MCF 10A (cell line): ENCODE results near the gene CYFIP1. TPM values are rescaled to one million over a fixed set of nuclear protein-coding genes. Genes with fewer than 3 reads are reported as not detected.

Experiments used
- BruUV-seq: library from RNA; stranded (reverse); fragments of 400-500 nt; replicated peaks from 2 replicates; lab custom pipeline; 2021; lab: Mats Ljungman, UMichigan
- CTCF ChIA-PET: fragments of 300-600 bp; sonication (Branson Sonifier 250); formaldehyde crosslinking; extraction: SDS; loops from one replicate; lab custom pipeline; 2021; ENCODE audit warnings: antibody characterized with exemption, inconsistent platforms; lab: Yijun Ruan, JAX
- POLR2A ChIA-PET: fragments of 300-600, 350-650 bp; sonication (Branson Sonifier 250); formaldehyde crosslinking; extraction: SDS; loops from one replicate; lab custom pipeline; 2020; ENCODE audit warnings: antibody characterized with exemption, inconsistent platforms; lab: Yijun Ruan, JAX
- DNase-seq: peaks from one replicate; pipeline ENCODE4 v3.0.0-alpha.2; 2018; ENCODE audit not compliant: unreplicated experiment
- H3K27ac Mint-ChIP-seq: one replicate; pipeline ENCODE4 v1.8.0; 2022; ENCODE audit warnings: mild to moderate bottlenecking, low read depth, mixed read lengths; ENCODE audit not compliant: unreplicated experiment
- H3K27me3 Mint-ChIP-seq: one replicate; pipeline ENCODE4 v1.8.0; 2022; ENCODE audit warnings: mixed read lengths; ENCODE audit not compliant: insufficient read depth, unreplicated experiment
- H3K36me3 Mint-ChIP-seq: one replicate; pipeline ENCODE4 v1.8.0; 2022; ENCODE audit warnings: mild to moderate bottlenecking, moderate library complexity, mixed read lengths; ENCODE audit not compliant: insufficient read depth, unreplicated experiment
- H3K4me1 Mint-ChIP-seq: one replicate; pipeline ENCODE4 v1.8.0; 2022; ENCODE audit warnings: mixed read lengths; ENCODE audit not compliant: insufficient read depth, unreplicated experiment
- H3K4me3 Mint-ChIP-seq: one replicate; pipeline ENCODE4 v1.8.0; 2022; ENCODE audit warnings: mild to moderate bottlenecking, moderate library complexity, mixed read lengths; ENCODE audit not compliant: unreplicated experiment
- H3K9me3 Mint-ChIP-seq: one replicate; pipeline ENCODE4 v1.8.0; 2022; ENCODE audit warnings: mixed read lengths; ENCODE audit not compliant: unreplicated experiment
- intact Hi-C: fragments of 100-400 bp; cut with micrococcal nuclease; formaldehyde crosslinking; loops from 2 replicates; pipeline ENCODE4 v1.14.1; 2022
- total RNA-seq: library from RNA; stranded (reverse); gene quantifications from 2 replicates; pipeline ENCODE4 v1.2.3, GENCODE V29; 2022
- TF ChIP-seq, protein P1 (sequence below): fragments of 200-600 bp; IDR thresholded peaks from one replicate; pipeline ENCODE4 v1.8.0; 2022; ENCODE audit warnings: antibody characterized with exemption, mild to moderate bottlenecking; ENCODE audit not compliant: unreplicated experiment

The CYFIP1 gene
- total RNA-seq, 1 experiment from 2014 or later, result 99.1 TPM

DNA sequence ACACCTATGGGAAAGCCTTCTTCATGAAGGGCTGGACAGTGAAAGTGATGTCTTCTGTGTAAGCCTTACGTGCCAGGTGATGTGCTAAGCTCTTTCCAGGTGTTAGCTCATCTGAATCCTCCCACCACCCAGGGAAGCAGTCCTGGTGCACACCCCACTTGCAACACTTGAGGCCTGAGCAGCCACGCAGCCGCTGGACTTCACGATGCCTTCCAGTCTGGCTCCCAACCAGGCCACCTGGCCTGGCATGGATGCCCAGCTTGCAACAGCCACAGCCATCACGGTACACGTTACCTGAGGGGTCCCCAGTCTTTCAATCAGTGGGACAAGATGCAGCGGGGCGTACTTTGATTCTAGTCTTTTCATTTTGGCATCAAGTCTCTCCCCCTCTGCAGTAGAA, 105.9 kb downstream of the CYFIP1 start:
- BruUV-seq, result no TSS peak
- H3K27me3 Mint-ChIP-seq, result no peaks in the 10 kb centered on the region

DNA sequence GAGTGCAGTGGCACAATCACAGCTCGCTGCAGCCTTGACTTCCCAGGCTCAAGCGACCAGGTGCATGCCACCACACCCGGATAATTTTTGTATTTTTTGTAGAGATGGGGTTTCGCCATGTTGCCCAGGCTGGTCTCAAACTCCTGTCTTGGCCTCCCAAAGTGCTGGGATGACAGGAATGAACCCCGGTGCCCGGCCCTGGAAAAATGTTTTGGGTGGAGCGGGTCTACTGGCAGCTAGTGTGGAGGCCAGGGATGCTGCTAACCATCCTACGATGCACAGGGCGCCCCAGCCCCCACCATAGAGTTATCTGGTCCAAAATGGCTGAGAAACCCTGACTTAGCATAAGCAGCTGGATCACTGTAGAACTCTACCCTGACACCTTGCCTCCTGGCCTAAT, 106.3 kb downstream of the CYFIP1 start:
- DNase-seq, result no peak
- TF ChIP-seq, protein P1, sequence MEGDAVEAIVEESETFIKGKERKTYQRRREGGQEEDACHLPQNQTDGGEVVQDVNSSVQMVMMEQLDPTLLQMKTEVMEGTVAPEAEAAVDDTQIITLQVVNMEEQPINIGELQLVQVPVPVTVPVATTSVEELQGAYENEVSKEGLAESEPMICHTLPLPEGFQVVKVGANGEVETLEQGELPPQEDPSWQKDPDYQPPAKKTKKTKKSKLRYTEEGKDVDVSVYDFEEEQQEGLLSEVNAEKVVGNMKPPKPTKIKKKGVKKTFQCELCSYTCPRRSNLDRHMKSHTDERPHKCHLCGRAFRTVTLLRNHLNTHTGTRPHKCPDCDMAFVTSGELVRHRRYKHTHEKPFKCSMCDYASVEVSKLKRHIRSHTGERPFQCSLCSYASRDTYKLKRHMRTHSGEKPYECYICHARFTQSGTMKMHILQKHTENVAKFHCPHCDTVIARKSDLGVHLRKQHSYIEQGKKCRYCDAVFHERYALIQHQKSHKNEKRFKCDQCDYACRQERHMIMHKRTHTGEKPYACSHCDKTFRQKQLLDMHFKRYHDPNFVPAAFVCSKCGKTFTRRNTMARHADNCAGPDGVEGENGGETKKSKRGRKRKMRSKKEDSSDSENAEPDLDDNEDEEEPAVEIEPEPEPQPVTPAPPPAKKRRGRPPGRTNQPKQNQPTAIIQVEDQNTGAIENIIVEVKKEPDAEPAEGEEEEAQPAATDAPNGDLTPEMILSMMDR, result no peak
- Mint-ChIP-seq H3K36me3 (peaks cover 77% of the 10 kb centered on the region), H3K27ac (no peak overlapping the region), H3K27me3 (no peaks in the 10 kb centered on the region), H3K9me3 (no peaks in the 10 kb centered on the region), H3K4me3 (no peak overlapping the region), H3K4me1 (no peaks in the 10 kb centered on the region)
- CTCF ChIA-PET, result interaction anchor here (0.5 to 0.7 kb wide), 3 partner anchors 11 to 41 kb away, joined by 3 read pairs; no protein-coding TSS in a partner anchor
- no TSS peak for BruUV-seq
- intact Hi-C loops, result no loop called here
- POLR2A ChIA-PET, result interaction anchor here (1.3 kb wide), 1 partner anchor 14 kb away, joined by 3 read pairs; no protein-coding TSS in a partner anchor

More for the DNA sequence above, 105.9 kb downstream of the CYFIP1 start:
- H3K4me3 Mint-ChIP-seq, result no peak overlapping the region
- no peak overlapping the region for H3K27ac Mint-ChIP-seq
- ChIA-PET POLR2A (interaction anchor here (1.3 kb wide), 1 partner anchor 13 kb away, joined by 3 read pairs; no protein-coding TSS in a partner anchor), CTCF (interaction anchor here (0.6 kb wide), 1 partner anchor 34 kb away, joined by 3 read pairs; no protein-coding TSS in a partner anchor)
- no peaks in the 10 kb centered on the region for H3K4me1 Mint-ChIP-seq
- intact Hi-C loops, result no loop called here
- no peaks in the 10 kb centered on the region for H3K9me3 Mint-ChIP-seq
- DNase-seq, result no peak
- TF ChIP-seq, protein P1, result no peak
- H3K36me3 Mint-ChIP-seq, result peaks cover 75% of the 10 kb centered on the region

DNA sequence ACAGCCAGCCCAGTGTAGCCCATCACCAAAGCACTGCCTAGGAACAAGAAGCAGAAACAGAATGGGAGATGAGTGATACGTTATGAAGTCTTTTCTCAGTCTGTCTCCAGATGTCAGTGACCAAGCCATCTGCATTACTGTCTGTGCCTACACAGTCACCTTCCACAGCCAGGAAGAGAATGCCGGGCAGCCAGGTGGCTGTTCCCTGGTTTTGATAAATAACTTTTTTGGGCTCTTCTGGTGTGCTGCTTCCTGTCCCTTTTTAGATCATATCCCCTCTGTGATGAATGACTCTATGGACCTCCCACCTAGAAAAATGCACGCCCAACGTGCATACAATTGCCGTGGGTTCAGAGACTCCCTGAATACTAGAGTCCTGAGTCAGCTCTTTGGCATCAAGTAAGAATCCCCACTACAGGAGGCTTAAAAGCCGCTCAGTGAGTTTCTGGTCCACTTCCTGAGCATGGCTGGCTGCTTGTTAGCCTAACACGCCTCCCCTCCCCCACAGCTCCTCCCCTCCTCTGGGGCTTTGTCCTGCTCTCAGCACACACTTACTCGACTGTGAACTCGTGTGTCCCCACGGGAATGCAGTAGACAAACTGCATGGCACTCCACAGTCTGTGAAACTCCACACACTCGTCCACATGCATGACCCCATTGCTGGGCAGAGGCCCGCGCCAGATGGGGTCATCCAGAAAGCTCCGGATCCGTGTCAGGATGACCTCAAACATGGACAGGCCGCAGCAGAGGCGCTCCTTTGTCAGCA, 107.0 kb downstream of the CYFIP1 start:
- ChIA-PET POLR2A (interaction anchor here (1.3 kb wide), 1 partner anchor 15 kb away, joined by 3 read pairs; no protein-coding TSS in a partner anchor), CTCF (interaction anchor here (0.5 to 0.7 kb wide), 3 partner anchors 12 to 42 kb away, joined by 3 read pairs; no protein-coding TSS in a partner anchor)
- H3K27me3 Mint-ChIP-seq, result no peaks in the 10 kb centered on the region
- H3K36me3 Mint-ChIP-seq, result peaks cover 81% of the 10 kb centered on the region
- H3K27ac Mint-ChIP-seq, result no peak overlapping the region
- intact Hi-C loops, result no loop called here
- H3K4me1 Mint-ChIP-seq, result no peaks in the 10 kb centered on the region
- no TSS peak for BruUV-seq
- no peak overlapping the region for H3K4me3 Mint-ChIP-seq
- H3K9me3 Mint-ChIP-seq, result no peaks in the 10 kb centered on the region
- no peak for DNase-seq
- TF ChIP-seq, protein P1, result no peak

DNA sequence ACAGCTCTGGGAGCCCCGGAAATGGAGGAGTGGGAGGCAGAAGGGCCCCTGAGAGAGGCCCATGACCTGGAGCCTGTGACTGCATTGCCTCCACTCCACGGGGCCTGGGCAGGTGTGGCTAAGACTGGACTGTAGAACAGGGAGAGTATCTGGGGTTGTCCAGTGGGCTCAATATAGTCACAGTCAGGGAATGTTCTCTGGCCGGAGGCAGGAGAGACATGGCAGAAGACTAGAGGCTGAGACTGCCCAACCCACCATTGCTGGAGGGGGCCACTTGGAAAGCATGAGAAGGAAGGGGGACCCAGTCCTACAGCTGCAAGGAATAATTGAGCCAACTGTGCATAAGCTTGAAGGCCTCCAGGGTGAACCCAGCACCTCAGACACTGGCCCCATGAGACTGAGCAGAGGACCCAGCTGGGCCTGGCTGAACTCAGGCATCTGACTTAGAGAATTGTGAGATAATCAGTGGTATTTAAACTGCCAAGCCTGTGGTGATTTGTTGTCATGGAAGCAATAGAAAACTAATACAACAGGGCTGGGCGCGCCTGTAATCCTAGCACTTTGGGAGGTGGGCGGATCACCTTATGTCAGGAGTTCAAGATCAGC, 108.6 kb downstream of the CYFIP1 start:
- no peak for DNase-seq
- intact Hi-C loops, result no loop called here
- Mint-ChIP-seq H3K27ac (no peak overlapping the region), H3K4me3 (no peak overlapping the region), H3K36me3 (peaks cover 85% of the 10 kb centered on the region), H3K27me3 (no peaks in the 10 kb centered on the region), H3K4me1 (no peaks in the 10 kb centered on the region), H3K9me3 (no peaks in the 10 kb centered on the region)
- CTCF ChIA-PET, result no interaction called here
- POLR2A ChIA-PET, result no interaction called here
- BruUV-seq, result no TSS peak
- TF ChIP-seq, protein P1, result no peak
